ENCODE data around the gene CDKAL1. TPM values are rescaled to one million over a fixed set of nuclear protein-coding genes. Genes with fewer than 3 reads are reported as not detected.

CDKAL1 gene
- total and polyA plus RNA-seq, 2 of the 8 experiments (the other 6 are each of a cell fraction or from before 2014, with no cell fraction given) = 8.4 to 24.6 TPM

- TF ChIP-seq TAF7 (optimal IDR thresholded peaks at IDR 0.05; ENCODE audit: borderline replicate concordance, low read depth, low read length) (no peak), ZNF274 (IDR thresholded peaks at IDR 0.05; ENCODE audit: borderline replicate concordance, extremely low read depth, low read length) (no peak), EZH2 (IDR thresholded peaks at IDR 0.05; ENCODE audit: low read depth, low read length, severe bottlenecking) (no peak)
- TF ChIP-seq, protein P1, sequence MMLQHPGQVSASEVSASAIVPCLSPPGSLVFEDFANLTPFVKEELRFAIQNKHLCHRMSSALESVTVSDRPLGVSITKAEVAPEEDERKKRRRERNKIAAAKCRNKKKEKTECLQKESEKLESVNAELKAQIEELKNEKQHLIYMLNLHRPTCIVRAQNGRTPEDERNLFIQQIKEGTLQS (IDR thresholded peaks at IDR 0.05; ENCODE audit: insufficient read depth, low read depth, low read length) = no peak
These were observed 29.1 kb downstream of the CDKAL1 start (continued) for GRCh38 chr6:20563377-20563776.

Data from H1 (cell line).